ENCODE measurements around the gene OGFR. TPM values are rescaled to one million over a fixed set of nuclear protein-coding genes. Genes with fewer than 3 reads are reported as not detected.

Gene OGFR
- total RNA-seq (23.2 TPM), polyA plus RNA-seq (ENCODE audit: insufficient read depth in 1 of 8, insufficient read length in 8 of 8, low replicate concordance in 1 of 8) (10 to 100 TPM; 16.7 to 26.6 (median 21.5) TPM)
- long read RNA-seq, donor 1, partial matches to known transcripts, result 0 of 3 reads
- long read RNA-seq, donor 1, other reads (novel, unspliced or antisense), result 0 of 3 reads
- long read RNA-seq, donor 2, result 0 reads
- long read RNA-seq, donor 3, result 0 reads
- long read RNA-seq, donor 4, full-length matches to known transcripts, result 5 of 5 reads
- long read RNA-seq, donor 4, partial matches to known transcripts, result 0 of 5 reads
- long read RNA-seq, donor 4, other reads (novel, unspliced or antisense), result 0 of 5 reads
- long read RNA-seq, donor 5, transcript OGFR-201 (7 exons, 2,410 nt), result major isoform, 14 of 14 reads
- long read RNA-seq, donor 5, partial matches to known transcripts, result 0 of 14 reads
- long read RNA-seq, donor 5, other reads (novel, unspliced or antisense), result 0 of 14 reads
- long read RNA-seq, donor 6, full-length matches to known transcripts, result 13 of 13 reads
- long read RNA-seq, donor 6, partial matches to known transcripts, result 0 of 13 reads
- long read RNA-seq, donor 6, other reads (novel, unspliced or antisense), result 0 of 13 reads
- long read RNA-seq, donor 7, partial matches to known transcripts, result 0 of 1 reads
- long read RNA-seq, donor 7, other reads (novel, unspliced or antisense), result 0 of 1 reads
- long read RNA-seq, donor 8, partial matches to known transcripts, result 0 of 3 reads
- long read RNA-seq, donor 8, other reads (novel, unspliced or antisense), result 0 of 3 reads
- long read RNA-seq, donor 9, partial matches to known transcripts, result 0 of 3 reads
- long read RNA-seq, donor 9, other reads (novel, unspliced or antisense), result 0 of 3 reads
- long read RNA-seq, donor 10, partial matches to known transcripts, result 0 of 3 reads
- long read RNA-seq, donor 10, other reads (novel, unspliced or antisense), result 0 of 3 reads
- long read RNA-seq, donor 11, partial matches to known transcripts, result 0 of 1 reads
- long read RNA-seq, donor 11, other reads (novel, unspliced or antisense), result 0 of 1 reads

DNA sequence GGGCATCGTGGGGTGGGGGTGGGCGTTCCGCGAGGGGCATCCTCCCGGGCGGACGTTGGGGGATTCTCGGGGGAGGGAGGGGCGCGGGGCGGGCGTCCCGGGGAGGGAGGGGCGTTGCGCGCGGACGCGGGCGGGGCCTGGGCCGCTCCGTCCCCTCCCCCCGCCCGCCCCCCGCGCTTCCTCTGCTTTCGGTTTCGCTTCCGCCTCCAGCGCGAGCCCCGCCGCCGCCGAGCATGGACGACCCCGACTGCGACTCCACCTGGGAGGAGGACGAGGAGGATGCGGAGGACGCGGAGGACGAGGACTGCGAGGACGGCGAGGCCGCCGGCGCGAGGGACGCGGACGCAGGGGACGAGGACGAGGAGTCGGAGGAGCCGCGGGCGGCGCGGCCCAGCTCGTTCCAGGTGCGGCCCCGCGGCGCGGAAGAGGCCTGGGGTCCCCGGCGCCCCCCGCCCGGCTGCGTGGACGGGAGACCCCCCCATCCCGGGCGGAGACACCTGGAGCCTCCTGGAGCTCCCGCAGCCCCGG, at the start of gene OGFR:
TSS of gene OGFR (plus strand) at position 209 of the 528 bp plus-strand sequence. CDS start at position 234, 25 bp downstream.
- no peaks in the 10 kb centered on the region for H3K9me3 ChIP-seq (replicated peaks; ENCODE audit: control insufficient read depth, low read depth, low read length)
- peak; percentile 86 for DNase-seq
- H3K4me1 ChIP-seq (ENCODE audit: control insufficient read depth, insufficient read depth, low read length), result peaks cover 35% of the 10 kb centered on the region
- under 1% methylated on average over 58 of the region's 77 CpGs for WGBS (ENCODE audit: insufficient coverage)
- H3K4me3 ChIP-seq (ENCODE audit: low read length), result peak within 1 kb of the TSS; percentile 71
- peaks cover 47% of the 10 kb centered on the region for H3K36me3 ChIP-seq (ENCODE audit: control insufficient read depth, insufficient read depth, low read length)
- no peaks in the 10 kb centered on the region for H3K27me3 ChIP-seq (ENCODE audit: control insufficient read depth, insufficient read depth, low read length)
- H3K27ac ChIP-seq (ENCODE audit: low read length), result peak within 1 kb of the TSS; percentile 51

DNA sequence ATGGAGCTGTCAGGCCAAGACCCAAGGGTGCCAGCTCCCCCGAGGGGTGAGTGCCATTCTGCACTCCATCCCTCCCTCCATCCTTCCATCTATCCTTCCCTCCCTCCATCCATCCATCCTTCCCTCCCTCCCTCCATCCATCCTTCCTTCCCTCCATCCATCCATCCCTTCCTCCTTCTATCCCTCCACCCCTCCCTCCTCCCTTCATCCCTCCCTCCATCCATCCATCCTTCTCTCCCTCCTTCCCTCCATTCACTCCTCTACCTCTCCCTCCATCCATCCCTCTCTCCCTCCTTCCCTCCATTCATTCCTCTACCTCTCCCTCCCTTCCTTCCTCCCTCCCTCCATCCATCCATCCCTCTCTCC, 49.7 kb upstream of the OGFR start:
- Histone ChIP-seq H3K27me3 (ENCODE audit: control insufficient read depth, insufficient read depth, low read length) (peaks cover 11% of the 10 kb centered on the region), H3K9me3 (replicated peaks; ENCODE audit: control insufficient read depth, low read depth, low read length) (peaks cover 3% of the 10 kb centered on the region), H3K27ac (ENCODE audit: low read length) (no peak overlapping the region), H3K4me1 (ENCODE audit: control insufficient read depth, insufficient read depth, low read length) (peaks cover 19% of the 10 kb centered on the region), H3K4me3 (ENCODE audit: low read length) (no peak overlapping the region), H3K36me3 (ENCODE audit: control insufficient read depth, insufficient read depth, low read length) (no peaks in the 10 kb centered on the region)
- no peak for DNase-seq
- 91% methylated on average over 1 of the region's 1 CpG for WGBS (ENCODE audit: insufficient coverage)

DNA sequence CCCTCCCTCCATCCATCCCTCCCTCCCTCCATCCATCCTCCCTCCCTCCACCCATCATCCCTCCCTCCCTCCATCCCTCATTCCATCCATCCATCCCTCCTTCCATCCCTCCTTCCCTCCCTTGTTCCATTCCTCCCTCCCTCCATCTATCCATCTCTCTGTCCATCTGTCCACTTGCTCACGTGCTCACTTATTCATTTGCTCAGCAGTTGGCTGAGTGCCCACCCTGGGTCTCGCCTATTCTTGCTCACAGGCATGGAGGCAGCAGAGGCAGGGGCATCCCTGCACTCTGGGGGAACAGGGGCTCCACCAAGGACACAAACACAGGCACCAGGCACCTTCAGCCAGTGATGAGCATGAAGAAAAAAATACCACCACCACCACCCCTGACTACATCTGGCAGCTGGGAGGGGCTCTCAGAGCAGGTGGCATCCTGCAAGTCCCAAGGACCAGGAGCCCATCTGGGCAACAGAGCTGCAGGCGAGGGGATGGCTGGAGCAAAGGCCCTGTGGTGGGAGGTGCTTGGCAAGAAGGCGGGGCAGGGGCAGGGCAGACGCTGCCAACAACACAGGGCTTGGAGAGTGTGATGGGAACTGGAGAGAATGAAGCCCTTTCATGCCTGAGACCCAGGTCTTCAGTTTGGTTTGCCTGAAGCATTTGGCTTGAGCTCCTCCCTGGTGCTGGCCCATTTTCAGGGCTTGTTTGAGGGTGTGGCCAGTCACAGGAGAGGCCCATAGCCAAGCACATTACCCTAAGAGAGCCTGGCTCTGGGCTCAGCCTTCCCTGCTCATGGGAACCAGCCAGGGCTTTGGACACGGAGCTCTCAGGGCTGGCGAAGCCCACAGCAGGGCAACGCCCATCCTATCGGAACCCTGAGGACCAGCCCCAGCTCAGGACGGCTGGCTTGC, 48.6 kb upstream of the OGFR start:
- H3K27ac ChIP-seq (ENCODE audit: low read length), result no peak overlapping the region
- 55% methylated on average over 9 of the region's 10 CpGs for WGBS (ENCODE audit: insufficient coverage)
- no peaks in the 10 kb centered on the region for H3K36me3 ChIP-seq (ENCODE audit: control insufficient read depth, insufficient read depth, low read length)
- no peak overlapping the region for H3K4me3 ChIP-seq (ENCODE audit: low read length)
- DNase-seq, result peak; percentile 60
- peaks cover 11% of the 10 kb centered on the region for H3K27me3 ChIP-seq (ENCODE audit: control insufficient read depth, insufficient read depth, low read length)
- peaks cover 30% of the 10 kb centered on the region for H3K4me1 ChIP-seq (ENCODE audit: control insufficient read depth, insufficient read depth, low read length)
- peaks cover 3% of the 10 kb centered on the region for H3K9me3 ChIP-seq (replicated peaks; ENCODE audit: control insufficient read depth, low read depth, low read length)

DNA sequence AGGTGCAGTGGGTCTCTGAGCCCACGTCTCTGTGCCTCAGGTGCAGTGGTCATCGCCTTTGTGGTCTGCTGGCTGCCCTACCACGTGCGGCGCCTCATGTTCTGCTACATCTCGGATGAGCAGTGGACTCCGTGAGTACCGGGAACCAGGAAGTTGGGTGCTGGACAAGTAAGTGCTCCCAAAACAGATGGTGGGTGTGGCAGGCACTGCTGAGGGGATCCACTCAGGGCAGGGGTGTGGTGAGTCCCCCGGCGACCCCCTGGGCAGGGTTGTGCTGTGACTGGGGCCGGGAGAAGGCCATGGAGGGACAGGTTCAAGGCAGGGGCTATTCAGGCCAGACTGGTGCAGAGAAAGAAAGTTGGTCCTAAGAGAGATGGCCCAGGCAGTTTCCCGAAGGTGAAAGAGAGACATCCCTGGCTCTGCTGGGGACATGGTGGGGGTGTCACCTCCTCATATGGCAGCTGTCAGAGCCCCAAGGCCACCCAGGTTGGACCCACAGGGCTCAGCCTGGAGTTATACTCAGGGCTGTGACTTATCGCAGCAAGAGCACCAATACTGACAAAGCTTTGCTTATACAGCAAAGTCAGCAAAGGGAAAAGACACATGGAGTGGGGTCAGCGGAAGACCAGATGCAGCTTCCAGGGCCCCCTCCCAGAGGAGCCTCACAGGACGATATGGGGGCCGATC, 46.3 kb upstream of the OGFR start:
- WGBS (ENCODE audit: insufficient coverage), result 73% methylated on average over 16 of the region's 16 CpGs

GRCh38 chr20:62759981-62760431, 44.6 kb upstream of the OGFR start:
- Histone ChIP-seq H3K9me3 (replicated peaks; ENCODE audit: control insufficient read depth, low read depth, low read length) (peaks cover 3% of the 10 kb centered on the region), H3K4me3 (ENCODE audit: low read length) (no peak overlapping the region), H3K36me3 (ENCODE audit: control insufficient read depth, insufficient read depth, low read length) (no peaks in the 10 kb centered on the region), H3K27me3 (ENCODE audit: control insufficient read depth, insufficient read depth, low read length) (no peaks in the 10 kb centered on the region), H3K4me1 (ENCODE audit: control insufficient read depth, insufficient read depth, low read length) (peaks cover 32% of the 10 kb centered on the region), H3K27ac (ENCODE audit: low read length) (no peak overlapping the region)
- no peak for DNase-seq
- 59% methylated on average over 15 of the region's 20 CpGs for WGBS (ENCODE audit: insufficient coverage)

More for the DNA sequence above, 46.3 kb upstream of the OGFR start:
- Histone ChIP-seq H3K27me3 (ENCODE audit: control insufficient read depth, insufficient read depth, low read length) (peaks cover 3% of the 10 kb centered on the region), H3K36me3 (ENCODE audit: control insufficient read depth, insufficient read depth, low read length) (no peaks in the 10 kb centered on the region), H3K4me3 (ENCODE audit: low read length) (no peak overlapping the region), H3K4me1 (ENCODE audit: control insufficient read depth, insufficient read depth, low read length) (peaks cover 29% of the 10 kb centered on the region), H3K27ac (ENCODE audit: low read length) (no peak overlapping the region), H3K9me3 (replicated peaks; ENCODE audit: control insufficient read depth, low read depth, low read length) (peaks cover 3% of the 10 kb centered on the region)
- DNase-seq, result no peak

- Histone ChIP-seq H3K27ac (ENCODE audit: low read length) (peak overlapping the region; percentile 35), H3K4me3 (ENCODE audit: low read length) (no peak overlapping the region), H3K9me3 (replicated peaks; ENCODE audit: control insufficient read depth, low read depth, low read length) (peaks cover 3% of the 10 kb centered on the region), H3K4me1 (ENCODE audit: control insufficient read depth, insufficient read depth, low read length) (peaks cover 32% of the 10 kb centered on the region), H3K27me3 (ENCODE audit: control insufficient read depth, insufficient read depth, low read length) (no peaks in the 10 kb centered on the region), H3K36me3 (ENCODE audit: control insufficient read depth, insufficient read depth, low read length) (no peaks in the 10 kb centered on the region)
- 17% methylated on average over 9 of the region's 11 CpGs for WGBS (ENCODE audit: insufficient coverage)
- DNase-seq, result peak; percentile 54
Measured at GRCh38 chr20:62760471-62760855, 44.2 kb upstream of the OGFR start.

DNA sequence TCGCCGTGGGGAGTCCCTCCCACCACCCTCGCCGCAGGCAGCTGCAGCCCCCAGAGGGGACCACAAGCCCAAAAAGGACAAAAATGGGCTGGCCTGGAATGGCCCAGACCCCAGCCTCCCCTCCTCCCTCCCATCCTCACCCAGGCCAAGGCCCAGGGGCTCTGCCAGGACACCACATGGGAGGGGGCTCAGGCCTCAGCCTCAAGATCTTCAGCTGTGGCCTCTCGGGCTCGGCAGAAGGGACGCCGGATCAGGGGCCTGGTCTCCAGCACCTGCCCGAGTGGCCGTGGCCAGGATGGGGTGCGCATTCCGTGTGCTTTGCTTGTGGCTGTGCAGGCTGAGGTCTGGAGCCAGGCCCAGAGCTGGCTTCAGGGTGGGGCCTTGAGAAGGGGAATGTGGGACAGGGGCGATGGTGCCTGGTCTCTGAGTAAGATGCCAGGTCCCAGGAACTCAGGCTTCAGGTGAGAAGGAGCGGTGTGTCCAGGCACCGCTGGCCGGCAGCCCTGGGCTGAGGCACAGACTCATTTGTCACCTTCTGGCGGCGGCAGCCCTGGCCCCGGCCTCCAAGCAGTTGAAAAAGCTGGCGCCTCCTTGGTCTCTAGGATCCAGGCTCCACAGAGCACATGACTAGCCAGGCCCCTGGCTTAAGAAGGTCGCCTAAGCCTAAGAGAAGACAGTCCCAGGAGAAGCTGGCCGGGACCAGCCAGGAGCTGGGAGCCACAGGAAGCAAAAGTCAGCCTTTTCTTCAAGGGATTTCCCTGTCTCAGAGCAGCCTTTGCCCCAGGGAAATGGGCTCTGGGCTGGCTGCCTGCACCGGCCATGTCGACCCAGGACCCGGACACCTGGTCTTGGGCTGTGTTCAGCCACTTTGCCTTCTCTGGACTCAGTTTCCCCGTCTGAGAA, 43.5 kb upstream of the OGFR start:
- Histone ChIP-seq H3K27ac (ENCODE audit: low read length) (peak overlapping the region; percentile 35), H3K27me3 (ENCODE audit: control insufficient read depth, insufficient read depth, low read length) (peaks cover 3% of the 10 kb centered on the region), H3K4me3 (ENCODE audit: low read length) (no peak overlapping the region), H3K4me1 (ENCODE audit: control insufficient read depth, insufficient read depth, low read length) (peaks cover 32% of the 10 kb centered on the region), H3K9me3 (replicated peaks; ENCODE audit: control insufficient read depth, low read depth, low read length) (peaks cover 3% of the 10 kb centered on the region), H3K36me3 (ENCODE audit: control insufficient read depth, insufficient read depth, low read length) (no peaks in the 10 kb centered on the region)
- WGBS (ENCODE audit: insufficient coverage), result 34% methylated on average over 26 of the region's 26 CpGs
- DNase-seq, result peak; percentile 48

DNA sequence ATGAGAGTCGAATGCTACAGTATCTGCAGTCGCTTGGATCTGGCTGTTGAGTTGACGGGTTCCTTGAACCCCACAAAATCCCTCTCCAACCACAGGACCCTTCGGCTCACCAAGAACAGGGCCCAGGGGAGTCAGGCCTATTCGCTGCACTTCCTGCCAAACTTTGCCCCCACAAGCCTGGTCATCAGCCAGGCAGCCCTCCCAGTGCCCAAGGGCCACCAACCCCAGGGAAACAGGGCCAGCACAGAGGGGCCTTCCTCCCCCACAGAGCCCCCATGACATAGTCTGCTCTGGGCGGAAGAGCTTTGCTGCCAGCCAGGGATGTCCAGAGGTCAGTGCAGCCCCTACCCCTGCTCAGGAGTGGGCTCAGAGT, 42.9 kb upstream of the OGFR start:
- H3K4me3 ChIP-seq (ENCODE audit: low read length), result no peak overlapping the region
- H3K4me1 ChIP-seq (ENCODE audit: control insufficient read depth, insufficient read depth, low read length), result peaks cover 34% of the 10 kb centered on the region
- peaks cover 3% of the 10 kb centered on the region for H3K27me3 ChIP-seq (ENCODE audit: control insufficient read depth, insufficient read depth, low read length)
- DNase-seq, result no peak
- no peaks in the 10 kb centered on the region for H3K36me3 ChIP-seq (ENCODE audit: control insufficient read depth, insufficient read depth, low read length)
- no peak overlapping the region for H3K27ac ChIP-seq (ENCODE audit: low read length)
- 83% methylated on average over 6 of the region's 6 CpGs for whole genome bisulfite sequencing (ENCODE audit: insufficient coverage)
- peaks cover 3% of the 10 kb centered on the region for H3K9me3 ChIP-seq (replicated peaks; ENCODE audit: control insufficient read depth, low read depth, low read length)
